ENCODE data around the gene FAM90A26.
"Not testable (repeated sequence)": the region's sequence is repeated elsewhere in the genome, so short reads cannot be mapped to it uniquely, and the experiment has no call there.

DNA sequence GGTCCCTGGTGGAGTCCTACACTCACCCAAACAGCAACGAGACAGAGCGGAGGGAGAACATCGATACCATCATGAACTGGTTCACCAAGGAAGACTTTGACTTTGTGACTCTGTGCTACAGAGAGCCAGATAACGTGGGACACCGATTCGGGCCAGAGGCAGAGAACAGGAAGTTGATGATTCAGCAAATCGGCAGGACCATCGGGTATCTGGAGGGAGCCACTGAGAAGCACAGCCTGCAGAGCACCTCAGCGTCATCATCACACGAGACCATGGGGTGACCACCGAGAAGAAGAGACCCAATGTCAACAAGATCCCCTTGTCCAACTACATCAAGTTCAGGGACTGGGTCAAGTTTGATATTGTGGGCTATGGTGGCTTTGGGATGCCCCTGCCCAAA, 29.2 kb upstream of the FAM90A26 start:
- TF ChIP-seq, protein P1, sequence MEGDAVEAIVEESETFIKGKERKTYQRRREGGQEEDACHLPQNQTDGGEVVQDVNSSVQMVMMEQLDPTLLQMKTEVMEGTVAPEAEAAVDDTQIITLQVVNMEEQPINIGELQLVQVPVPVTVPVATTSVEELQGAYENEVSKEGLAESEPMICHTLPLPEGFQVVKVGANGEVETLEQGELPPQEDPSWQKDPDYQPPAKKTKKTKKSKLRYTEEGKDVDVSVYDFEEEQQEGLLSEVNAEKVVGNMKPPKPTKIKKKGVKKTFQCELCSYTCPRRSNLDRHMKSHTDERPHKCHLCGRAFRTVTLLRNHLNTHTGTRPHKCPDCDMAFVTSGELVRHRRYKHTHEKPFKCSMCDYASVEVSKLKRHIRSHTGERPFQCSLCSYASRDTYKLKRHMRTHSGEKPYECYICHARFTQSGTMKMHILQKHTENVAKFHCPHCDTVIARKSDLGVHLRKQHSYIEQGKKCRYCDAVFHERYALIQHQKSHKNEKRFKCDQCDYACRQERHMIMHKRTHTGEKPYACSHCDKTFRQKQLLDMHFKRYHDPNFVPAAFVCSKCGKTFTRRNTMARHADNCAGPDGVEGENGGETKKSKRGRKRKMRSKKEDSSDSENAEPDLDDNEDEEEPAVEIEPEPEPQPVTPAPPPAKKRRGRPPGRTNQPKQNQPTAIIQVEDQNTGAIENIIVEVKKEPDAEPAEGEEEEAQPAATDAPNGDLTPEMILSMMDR (IDR thresholded peaks at IDR 0.05) = not testable (repeated sequence)
- not testable (repeated sequence) for TF ChIP-seq POLR2A (IDR thresholded peaks at IDR 0.05)
